Transverse colon (tissue), 4 donors: ENCODE data around the gene TAS1R2. TPM values are rescaled to one million over a fixed set of nuclear protein-coding genes. Genes with fewer than 3 reads are reported as not detected.
A peak's percentile ranks its signal among the peaks of the same experiment; 100 is the strongest.

Source experiments
- DNase-seq: peaks from one replicate; pipeline ENCODE4 v3.0.0-alpha.2; 2019
- H3K27ac ChIP-seq, 4 donors: fragments of 200-600 bp; sonication (generic); 2 replicates each; pipeline ENCODE4 v1.5.1; 2016 to 2018; ENCODE audit warnings: inconsistent platforms in 4 of 4
- H3K27me3 ChIP-seq: fragments of 200-600 bp; sonication (generic); 2 replicates; pipeline ENCODE4 v1.5.1; 2017; ENCODE audit warnings: inconsistent platforms
- H3K36me3 ChIP-seq, 4 donors: fragments of 200-600 bp; sonication (generic); 2 replicates each; pipeline ENCODE4 v1.5.1; 2017 to 2019; ENCODE audit warnings: inconsistent platforms in 4 of 4
- H3K4me1 ChIP-seq, 4 donors: fragments of 200-600 bp; sonication (generic); 2 replicates each; pipeline ENCODE4 v1.5.1; 2017 to 2020; ENCODE audit warnings: inconsistent platforms in 4 of 4
- H3K4me3 ChIP-seq, 4 donors: fragments of 200-600 bp; sonication (generic); 1 replicate in 1 of 4; 2 replicates in 3 of 4; pipeline versions ENCODE4 v1.5.1 to v1.6.1; 2017 to 2019; ENCODE audit warnings: inconsistent platforms in 4 of 4
- H3K9me3 ChIP-seq, 2 donors: fragments of 200-600 bp; sonication (generic); 2 replicates each; pipeline ENCODE4 v1.5.1; 2017 to 2019; ENCODE audit warnings: inconsistent platforms in 2 of 2
- EP300 ChIP-seq: sonication (generic); formaldehyde crosslinking; IDR thresholded peaks from one replicate; pipeline ENCODE4 v1.6.1; 2017; ENCODE audit warnings: antibody characterized with exemption, low read depth
- POLR2A ChIP-seq: fragments of 450-650 bp; IDR thresholded peaks from one replicate; pipeline ENCODE4 v1.6.1; 2016; ENCODE audit warnings: antibody characterized with exemption, mild to moderate bottlenecking, moderate library complexity
- POLR2AphosphoS5 ChIP-seq, 3 donors: sonication (generic); formaldehyde crosslinking; IDR thresholded peaks; one replicate each; pipeline ENCODE4 v1.6.1; 2016; ENCODE audit warnings: antibody characterized with exemption in 3 of 3
- WGBS, 2 donors: methylation state at CpG; one replicate each; pipeline ENCODE4 v1.1.5; 2018; ENCODE audit warnings: low coverage in 1 of 2; 5-methylcytosine and 5-hydroxymethylcytosine counted together
- in situ Hi-C, 4 donors: fragments of 200-750 bp; cut with MboI; loops; one replicate each; pipeline versions ENCODE4 v1.15.0 to v1.15.1; 2017; ENCODE audit warnings: low sequenced_read_pairs in 3 of 4, low pct_ligation_motif_present in 1 of 4, low pct_unique_long_range_greater_than_20kb in 1 of 4
- intact Hi-C: fragments of 100-400 bp; cut with DNase I; formaldehyde crosslinking; loops from one replicate; pipeline ENCODE4 v1.15.1; 2023; ENCODE audit warnings: low total_unique reads
- total RNA-seq, 4 donors: library from RNA; depleted of rRNA; stranded (reverse); fragments of >200 nt; gene quantifications; one replicate each; pipeline ENCODE4 v1.1.0, GENCODE V29; 2016
- TF ChIP-seq, protein P1 (sequence below), 5 experiments: fragments of 200-600 bp in 3 of 5; fragments of 450-650 bp in 2 of 5; sonication (generic) in 3 of 5; IDR thresholded peaks; 1 replicate in 2 of 5; 2 replicates in 3 of 5; pipeline ENCODE4 v1.5.1; 2016 to 2017; ENCODE audit warnings: antibody characterized with exemption in 5 of 5, inconsistent platforms in 3 of 5, mild to moderate bottlenecking in 2 of 5, moderate library complexity in 1 of 5

Gene TAS1R2
- total RNA-seq, 4 donors from 2014 or later: not detected

DNA sequence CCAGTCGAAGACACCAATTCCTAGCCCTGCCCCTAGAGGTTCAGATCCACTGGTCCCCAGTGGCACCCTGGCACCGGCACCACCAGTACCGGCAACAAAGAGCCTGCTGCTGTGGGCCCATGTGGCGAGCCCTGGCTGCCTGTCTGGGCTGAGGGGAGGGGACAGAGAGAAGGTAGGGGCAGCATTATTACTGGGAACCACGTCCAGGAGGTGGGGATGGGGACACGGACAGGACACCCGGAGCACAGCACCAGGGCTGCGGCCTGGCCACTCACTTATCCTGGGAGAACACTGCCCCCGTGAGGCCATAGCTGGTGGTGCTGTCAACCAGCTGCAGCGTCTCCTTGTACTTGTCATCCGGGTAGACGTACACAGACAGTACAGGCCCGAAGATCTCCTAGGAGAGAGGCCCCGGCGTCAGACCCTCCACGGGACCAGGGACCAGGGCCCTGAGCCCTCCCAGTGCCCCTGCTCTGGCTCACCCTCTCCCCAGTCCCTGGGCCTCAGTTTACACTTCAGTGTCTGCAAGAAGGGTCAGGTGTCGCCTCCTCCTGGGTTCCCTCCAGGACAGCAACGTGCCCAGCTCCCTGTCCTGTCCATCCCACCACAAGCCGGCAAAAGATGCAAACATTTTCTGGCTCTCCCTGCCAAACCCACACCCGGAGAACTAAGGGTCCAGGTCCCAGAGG is 15.8 kb upstream of the TAS1R2 start:
- no peaks in the 10 kb centered on the region for H3K36me3 ChIP-seq
- in situ Hi-C loops (no loop called here), intact Hi-C loops (no loop called here)
- peak; percentile 86 for DNase-seq
- WGBS, 2 donors: 33% methylated on average over 20 of the region's 20 CpGs; no CpG with 5 or more reads in 1 of the 2 donors
- peaks cover 0 to 5% (median 2%) of the 10 kb centered on the region in 4 donors for H3K4me1 ChIP-seq
- no peak overlapping the region for H3K27ac ChIP-seq
- H3K4me3 ChIP-seq: no peak overlapping the region
- H3K27me3 ChIP-seq: no peaks in the 10 kb centered on the region
- H3K9me3 ChIP-seq: no peaks in the 10 kb centered on the region
- TF ChIP-seq, protein P1, sequence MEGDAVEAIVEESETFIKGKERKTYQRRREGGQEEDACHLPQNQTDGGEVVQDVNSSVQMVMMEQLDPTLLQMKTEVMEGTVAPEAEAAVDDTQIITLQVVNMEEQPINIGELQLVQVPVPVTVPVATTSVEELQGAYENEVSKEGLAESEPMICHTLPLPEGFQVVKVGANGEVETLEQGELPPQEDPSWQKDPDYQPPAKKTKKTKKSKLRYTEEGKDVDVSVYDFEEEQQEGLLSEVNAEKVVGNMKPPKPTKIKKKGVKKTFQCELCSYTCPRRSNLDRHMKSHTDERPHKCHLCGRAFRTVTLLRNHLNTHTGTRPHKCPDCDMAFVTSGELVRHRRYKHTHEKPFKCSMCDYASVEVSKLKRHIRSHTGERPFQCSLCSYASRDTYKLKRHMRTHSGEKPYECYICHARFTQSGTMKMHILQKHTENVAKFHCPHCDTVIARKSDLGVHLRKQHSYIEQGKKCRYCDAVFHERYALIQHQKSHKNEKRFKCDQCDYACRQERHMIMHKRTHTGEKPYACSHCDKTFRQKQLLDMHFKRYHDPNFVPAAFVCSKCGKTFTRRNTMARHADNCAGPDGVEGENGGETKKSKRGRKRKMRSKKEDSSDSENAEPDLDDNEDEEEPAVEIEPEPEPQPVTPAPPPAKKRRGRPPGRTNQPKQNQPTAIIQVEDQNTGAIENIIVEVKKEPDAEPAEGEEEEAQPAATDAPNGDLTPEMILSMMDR (IDR thresholded peaks at IDR 0.05): peak; percentile 71 to 88 (median 80)
- no peak for TF ChIP-seq POLR2AphosphoS5 (IDR thresholded peaks at IDR 0.05)

DNA sequence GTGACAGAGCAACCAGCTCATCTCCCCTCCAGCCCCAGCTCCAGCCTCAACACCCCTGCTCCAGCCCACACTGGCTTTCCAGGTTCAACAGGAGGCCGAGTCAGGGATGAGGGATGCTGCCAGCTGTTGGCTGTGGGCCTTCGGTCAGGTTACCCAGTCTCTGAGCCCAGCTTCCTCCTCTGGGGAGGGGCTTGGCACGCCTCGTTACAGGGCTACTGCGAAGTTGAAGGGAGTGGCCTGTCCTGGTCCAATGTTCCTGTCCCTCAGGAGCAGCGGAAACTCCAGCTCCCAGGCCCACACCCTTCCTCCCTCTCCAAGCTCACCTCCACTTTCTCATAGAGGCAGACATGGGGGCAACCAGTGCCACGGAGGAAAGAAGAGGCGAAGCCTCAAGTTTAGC is 15.1 kb upstream of the TAS1R2 start:
- TF ChIP-seq POLR2AphosphoS5 (IDR thresholded peaks at IDR 0.05) (no peak), POLR2A (no peak), EP300 (no peak)
- TF ChIP-seq, protein P1 (IDR thresholded peaks at IDR 0.05): no peak
- 60% methylated on average over 8 of the region's 8 CpGs; no CpG with 5 or more reads in 1 of the 2 donors for WGBS, 2 donors
- Histone ChIP-seq H3K4me3 (no peak overlapping the region), H3K27me3 (no peaks in the 10 kb centered on the region), H3K9me3 (no peaks in the 10 kb centered on the region), H3K27ac (no peak overlapping the region), H3K4me1 (peaks cover 0 to 5% (median 2%) of the 10 kb centered on the region in 4 donors), H3K36me3 (no peaks in the 10 kb centered on the region)
- DNase-seq: peak; percentile 50
- intact Hi-C loops (no loop called here), in situ Hi-C loops (no loop called here)

DNA sequence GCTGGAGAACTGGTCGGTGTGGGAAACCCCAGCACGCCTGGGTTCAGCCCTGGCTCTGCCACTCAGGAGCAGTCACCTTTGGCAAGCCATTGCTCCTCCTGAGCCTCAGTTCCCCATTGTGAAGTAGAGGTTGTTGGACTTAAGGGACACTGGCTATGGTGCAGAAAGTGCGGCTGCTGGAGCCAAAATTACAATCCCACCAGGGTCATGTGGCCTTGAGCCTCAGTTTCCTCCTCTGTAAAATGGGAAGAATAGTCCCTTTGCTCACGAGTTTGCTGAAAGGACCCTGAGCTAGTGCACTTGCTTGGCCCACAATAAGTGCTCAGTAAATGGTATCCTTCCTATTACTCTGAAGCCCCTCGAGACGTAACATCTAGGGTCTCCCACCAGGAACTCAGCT is 14.6 kb upstream of the TAS1R2 start:
- H3K4me3 ChIP-seq: no peak overlapping the region
- in situ Hi-C loops (no loop called here), intact Hi-C loops (no loop called here)
- H3K4me1 ChIP-seq: peaks cover 0 to 5% (median 2%) of the 10 kb centered on the region in 4 donors
- H3K27me3 ChIP-seq: no peaks in the 10 kb centered on the region
- no peak for TF ChIP-seq EP300
- TF ChIP-seq POLR2A: no peak
- TF ChIP-seq POLR2AphosphoS5 (IDR thresholded peaks at IDR 0.05): no peak
- TF ChIP-seq, protein P1 (IDR thresholded peaks at IDR 0.05): no peak
- no peak for DNase-seq
- WGBS, 2 donors: 84% methylated on average over 6 of the region's 6 CpGs; no CpG with 5 or more reads in 1 of the 2 donors
- H3K36me3 ChIP-seq: no peaks in the 10 kb centered on the region
- no peaks in the 10 kb centered on the region for H3K9me3 ChIP-seq
- H3K27ac ChIP-seq: no peak overlapping the region

DNA sequence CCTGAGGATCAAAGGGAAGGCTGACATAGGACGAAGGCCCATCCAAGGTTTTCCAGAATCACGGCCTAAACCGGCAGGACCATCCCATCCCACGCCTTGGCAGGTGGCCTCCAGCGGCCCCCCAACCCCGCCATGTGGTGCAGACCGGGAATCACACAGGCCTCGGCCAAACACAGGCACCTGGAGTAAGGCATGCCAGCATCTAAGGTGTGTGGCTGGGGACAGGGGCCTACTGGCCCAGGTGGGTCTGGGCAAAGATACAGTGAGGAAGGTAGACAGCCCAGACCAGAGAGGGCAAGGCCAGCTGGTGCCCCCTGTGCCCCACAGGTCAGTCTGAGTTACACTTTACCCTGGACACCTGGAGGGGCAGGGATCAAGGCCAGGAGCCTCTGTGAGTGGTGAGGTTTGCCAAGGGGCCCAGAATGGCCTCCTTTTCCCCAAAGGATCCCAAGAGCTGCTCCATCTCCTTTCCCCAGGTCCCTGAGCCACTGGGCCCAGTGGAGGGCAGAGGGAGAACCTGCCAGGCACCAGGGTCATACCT is 12.7 kb upstream of the TAS1R2 start:
- TF ChIP-seq EP300 (no peak), POLR2A (no peak)
- peaks cover 0 to 5% (median 2%) of the 10 kb centered on the region in 4 donors for H3K4me1 ChIP-seq
- intact Hi-C loops (no loop called here), in situ Hi-C loops (no loop called here)
- no peaks in the 10 kb centered on the region for H3K9me3 ChIP-seq
- no peak overlapping the region for H3K27ac ChIP-seq
- 88 to 100% methylated on average over 1 to 8 of the region's 8 CpGs for WGBS, 2 donors
- peaks cover 6% of the 10 kb centered on the region for H3K27me3 ChIP-seq
- H3K4me3 ChIP-seq: no peak overlapping the region
- no peak for DNase-seq
- H3K36me3 ChIP-seq: no peaks in the 10 kb centered on the region
